Activated CD4-positive, alpha-beta T cell treated with anti-CD3 and anti-CD28 coated beads for 24 hours (primary cell): ENCODE data around the gene ZNF771.
A peak's percentile ranks its signal among the peaks of the same experiment; 100 is the strongest.
"Not testable (repeated sequence)": the region's sequence is repeated elsewhere in the genome, so short reads cannot be mapped to it uniquely, and the experiment has no call there.

Source experiments
- DNase-seq, 2 donors: peaks; one replicate each; pipeline ENCODE4 v3.0.0-alpha.2; 2020; ENCODE audit warnings: low read depth in 2 of 2

ZNF771 gene

GRCh38 chr16:30375864-30376263, 31.5 kb upstream of the ZNF771 start:
- no peak for DNase-seq

GRCh38 chr16:30376461-30376902, 30.9 kb upstream of the ZNF771 start:
- no peak for DNase-seq

- no peak for DNase-seq
Measured at GRCh38 chr16:30377050-30377811, 30.2 kb upstream of the ZNF771 start.

GRCh38 chr16:30377812-30378235, 29.6 kb upstream of the ZNF771 start:
- DNase-seq, result peak; percentile 63 to 73

GRCh38 chr16:30378236-30379157, 28.9 kb upstream of the ZNF771 start:
- DNase-seq, result peak; percentile 98 to 99

- no peak for DNase-seq
Measured at GRCh38 chr16:30379158-30379783, 28.1 kb upstream of the ZNF771 start.

GRCh38 chr16:30380072-30380802, 27.2 kb upstream of the ZNF771 start:
- no peak for DNase-seq

- no peak for DNase-seq
Measured at GRCh38 chr16:30380803-30381208, 26.6 kb upstream of the ZNF771 start.

- no peak for DNase-seq
Measured at GRCh38 chr16:30381291-30382041, 25.9 kb upstream of the ZNF771 start.

- DNase-seq, result peak; percentile 54 to 61
Measured at GRCh38 chr16:30382111-30382881, 25.1 kb upstream of the ZNF771 start, which contains the start of gene SEPTIN1. Gene SEPTIN1, minus strand, starts transcription at chr16:30382561. Its CDS starts 19 bp downstream, at chr16:30382542.

- no peak for DNase-seq
Measured at GRCh38 chr16:30383521-30383920, 23.9 kb upstream of the ZNF771 start.

- no peak for DNase-seq
Measured at GRCh38 chr16:30394592-30395154, 12.7 kb upstream of the ZNF771 start.

GRCh38 chr16:30395155-30395991, 12.0 kb upstream of the ZNF771 start, which contains the start of gene ZNF48:
Gene ZNF48, plus strand, starts transcription at chr16:30395420. Its CDS starts 375 bp downstream, at chr16:30395795.
- peak; percentile 29 to 50 for DNase-seq

- no peak for DNase-seq
Measured at GRCh38 chr16:30395992-30396585, 11.3 kb upstream of the ZNF771 start.

- not testable (repeated sequence) for DNase-seq
Measured at GRCh38 chr16:30396627-30397026, 10.8 kb upstream of the ZNF771 start.

GRCh38 chr16:30397056-30397455, 10.3 kb upstream of the ZNF771 start:
- DNase-seq, result no peak

GRCh38 chr16:30397776-30398660, 9.4 kb upstream of the ZNF771 start:
- DNase-seq, result no peak
